ENCODE data around the gene ZNF385C. TPM values are rescaled to one million over a fixed set of nuclear protein-coding genes. Genes with fewer than 3 reads are reported as not detected.

ZNF385C gene
- not detected in 2 replicates for total RNA-seq

GRCh38 chr17:42097691-42098631 lies at the start of gene ZNF385C:
ZNF385C (minus strand) TSS chr17:42098473; CDS start chr17:42063056, 35,417 bp downstream.

GRCh38 chr17:42122371-42123303 lies 24.4 kb upstream of the ZNF385C start, which contains the start of gene HSPB9:
HSPB9 (plus strand) TSS chr17:42122804; CDS start chr17:42122851, 47 bp downstream.

GRCh38 chr17:42120770-42121769 lies 22.8 kb upstream of the ZNF385C start, which contains the start of gene KAT2A:
KAT2A (minus strand) TSS chr17:42121367; CDS start chr17:42121304, 63 bp downstream.

GRCh38 chr17:42112552-42113176 lies 14.4 kb upstream of the ZNF385C start, which contains the start of gene DHX58:
DHX58 (minus strand) TSS chr17:42112714; CDS start chr17:42111892, 822 bp downstream.

GRCh38 chr17:42050393-42051012 lies 47.8 kb downstream of the ZNF385C start, which contains the start of gene C17orf113:
C17orf113 (minus strand) TSS chr17:42050601; CDS start chr17:42043376, 7,225 bp downstream.

GRCh38 chr17:42019509-42020404 lies 78.5 kb downstream of the ZNF385C start, which contains the start of gene NKIRAS2:
NKIRAS2 (plus strand) TSS chr17:42020090; CDS start chr17:42021578, 1,488 bp downstream.

GRCh38 chr17:42016941-42017865 lies 81.1 kb downstream of the ZNF385C start, which contains the start of gene DNAJC7:
DNAJC7 (minus strand) TSS chr17:42017439; CDS start chr17:42017416, 23 bp downstream.

Other genes with a start within 250 kb of the ZNF385C start
- gene KLHL11, start 233.1 kb downstream of the ZNF385C start, total RNA-seq: 25.4 and 28.8 TPM in 2 replicates
- 180 and 194 TPM in 2 replicates for gene ACLY, start 179.5 kb downstream of the ZNF385C start, total RNA-seq
- gene ODAD4, start 167.9 kb downstream of the ZNF385C start, total RNA-seq: 0.79 and 0.93 TPM in 2 replicates
- gene CNP, start 131.7 kb downstream of the ZNF385C start, total RNA-seq: 49.6 and 50.6 TPM in 2 replicates
- 80.0 and 88.9 TPM in 2 replicates for gene DNAJC7, start 81.0 kb downstream of the ZNF385C start, total RNA-seq
- 22.1 and 25.8 TPM in 2 replicates for gene NKIRAS2, start 78.4 kb downstream of the ZNF385C start, total RNA-seq
- 0.19 and 0.26 TPM in 2 replicates for gene C17orf113, start 47.9 kb downstream of the ZNF385C start, total RNA-seq
- gene DHX58, start 14.2 kb upstream of the ZNF385C start, total RNA-seq: 10.3 and 14.6 TPM in 2 replicates
- 4.7 and 5.8 TPM in 2 replicates for gene KAT2A, start 22.9 kb upstream of the ZNF385C start, total RNA-seq
- not detected in 2 replicates for gene HSPB9, start 24.3 kb upstream of the ZNF385C start, total RNA-seq
- 70.9 and 84.6 TPM in 2 replicates for gene RAB5C, start 56.5 kb upstream of the ZNF385C start, total RNA-seq
- not detected in 2 replicates for gene KCNH4, start 82.7 kb upstream of the ZNF385C start, total RNA-seq
- gene HCRT, start 87.0 kb upstream of the ZNF385C start, total RNA-seq: not detected in 2 replicates
- 19.7 and 21.4 TPM in 2 replicates for gene GHDC, start 96.0 kb upstream of the ZNF385C start, total RNA-seq
- 18.4 and 23.0 TPM in 2 replicates for gene STAT5B, start 177.9 kb upstream of the ZNF385C start, total RNA-seq
- gene STAT5A, start 190.0 kb upstream of the ZNF385C start, total RNA-seq: 16.8 and 19.9 TPM in 2 replicates